HepG2 (cell line): ENCODE results near the gene ABHD1. TPM values are rescaled to one million over a fixed set of nuclear protein-coding genes. Genes with fewer than 3 reads are reported as not detected.

Source experiments
- ASH2L ChIP-seq: fragments of 300-600, 200-600 bp; sonication (generic); IDR thresholded peaks from 2 replicates; pipeline ENCODE4 v1.7.0; 2017; ENCODE audit warnings: low read depth, mild to moderate bottlenecking, moderate library complexity, mixed read lengths, low read length; ENCODE audit not compliant: insufficient read length
- BCLAF1 ChIP-seq: fragments of 450-650 bp; IDR thresholded peaks from 2 replicates; pipeline ENCODE4 v1.6.1; 2017; ENCODE audit warnings: mild to moderate bottlenecking
- EHMT2 ChIP-seq: fragments of 200-600 bp; sonication (generic); IDR thresholded peaks from 2 replicates; pipeline ENCODE4 v1.7.0; 2017; ENCODE audit warnings: antibody characterized with exemption, low read depth, low read length, borderline replicate concordance
- ETV5 ChIP-seq: IDR thresholded peaks from 2 replicates; pipeline ENCODE4 v1.6.1; 2018; ENCODE audit warnings: missing biosample characterization, missing genetic modification reagents, inconsistent platforms, borderline replicate concordance
- IKZF4 ChIP-seq: sonication (generic); formaldehyde crosslinking; IDR thresholded peaks from 2 replicates; pipeline ENCODE4 v1.5.1; 2020; ENCODE audit warnings: borderline replicate concordance, mild to moderate bottlenecking, low read depth, missing genetic modification reagents; ENCODE audit errors: not compliant biosample characterization
- JUNB ChIP-seq: sonication (generic); formaldehyde crosslinking; IDR thresholded peaks from 2 replicates; pipeline ENCODE4 v1.8.0; 2022; ENCODE audit warnings: missing genetic modification reagents, mild to moderate bottlenecking, borderline replicate concordance
- MED8 ChIP-seq: sonication (generic); formaldehyde crosslinking; IDR thresholded peaks from 2 replicates; pipeline ENCODE4 v1.8.1; 2023; ENCODE audit warnings: mild to moderate bottlenecking, missing genetic modification reagents; ENCODE audit not compliant: insufficient replicate concordance
- MTF1 ChIP-seq: sonication (generic); formaldehyde crosslinking; IDR thresholded peaks from 2 replicates; pipeline ENCODE4 v1.5.0; 2020; ENCODE audit warnings: missing genetic modification reagents
- MXD1 ChIP-seq: sonication (generic); formaldehyde crosslinking; IDR thresholded peaks from 2 replicates; pipeline ENCODE4 v1.4.0; 2020; ENCODE audit warnings: mild to moderate bottlenecking, missing genetic modification reagents
- NKX3-1 ChIP-seq: sonication (generic); formaldehyde crosslinking; IDR thresholded peaks from 2 replicates; pipeline ENCODE4 v1.5.0; 2020; ENCODE audit warnings: missing genetic modification reagents
- PRDM10 ChIP-seq: sonication (generic); formaldehyde crosslinking; IDR thresholded peaks from 2 replicates; pipeline ENCODE4 v1.4.0; 2020; ENCODE audit warnings: low read depth, missing genetic modification reagents
- PREB ChIP-seq: sonication (generic); formaldehyde crosslinking; IDR thresholded peaks from 2 replicates; pipeline ENCODE4 v1.4.0; 2020; ENCODE audit warnings: missing genetic modification reagents
- SNAPC2 ChIP-seq: sonication (generic); formaldehyde crosslinking; IDR thresholded peaks from 2 replicates; pipeline ENCODE4 v1.8.1; 2022; ENCODE audit warnings: mild to moderate bottlenecking, missing genetic modification reagents
- STAG1 ChIP-seq: sonication (generic); formaldehyde crosslinking; IDR thresholded peaks from 2 replicates; pipeline ENCODE4 v1.4.0; 2020; ENCODE audit warnings: missing genetic modification reagents
- THAP8 ChIP-seq: sonication (generic); formaldehyde crosslinking; IDR thresholded peaks from 2 replicates; pipeline ENCODE4 v1.5.1; 2020; ENCODE audit warnings: missing genetic modification reagents, mild to moderate bottlenecking, borderline replicate concordance
- U2AF2 ChIP-seq: fragments of 200-400 bp; formaldehyde crosslinking; IDR thresholded peaks from 2 replicates; pipeline ENCODE4 v1.6.1; 2017; ENCODE audit warnings: low read depth, mild to moderate bottlenecking, low read length
- ZNF629 ChIP-seq: sonication (generic); formaldehyde crosslinking; conservative IDR thresholded peaks from 2 replicates; pipeline ENCODE4 v1.5.0; 2020; ENCODE audit warnings: missing genetic modification reagents
- ZNF83 ChIP-seq: sonication (generic); formaldehyde crosslinking; IDR thresholded peaks from 2 replicates; pipeline ENCODE4 v1.4.0; 2020; ENCODE audit warnings: missing genetic modification reagents, mild to moderate bottlenecking, borderline replicate concordance
- polyA plus RNA-seq, 8 experiments: library from polyadenylated mRNA; depleted of rRNA in 3 of 8; stranded (reverse) in 7 of 8; unstranded in 1 of 8; fragments of >200 nt; fragmentation: Illumina TruSeq in 4 of 8; extraction: Trizol in 4 of 8; gene quantifications; 2 replicates each; pipeline versions ENCODE4 v1.2.1 to v1.2.3, GENCODE V29; 2011 to 2016; ENCODE audit warnings: low read depth in 4 of 8, missing spikeins in 1 of 8, mixed read lengths in 1 of 8; ENCODE audit not compliant: insufficient read depth in 1 of 8
- total RNA-seq, 5 experiments: library from RNA; depleted of rRNA; stranded (reverse); fragments of >200 nt; fragmentation: Illumina TruSeq; extraction: Trizol; gene quantifications; 2 replicates each; pipeline ENCODE4 v1.2.3, GENCODE V29; 2016; ENCODE audit warnings: low read depth in 1 of 5

The ABHD1 gene
- total and polyA plus RNA-seq, 2 of the 13 experiments (the other 11 are each of a cell fraction or from before 2014, with no cell fraction given) = 0.04 to 0.81 TPM

- no peak for TF ChIP-seq PREB (CRISPR knock-in tag)
- TF ChIP-seq NKX3-1 (CRISPR knock-in tag) = no peak
- TF ChIP-seq MXD1 (CRISPR knock-in tag) = peak; percentile 84
- TF ChIP-seq ZNF629 = no peak
- TF ChIP-seq ZNF83 (CRISPR knock-in tag) = no peak
- no peak for TF ChIP-seq U2AF2
- TF ChIP-seq THAP8 (CRISPR knock-in tag) = no peak
- peak; percentile 83 for TF ChIP-seq ASH2L
- 0 out of 2 replicates have a peak, but pooled peaks have one; percentile 50 for TF ChIP-seq PRDM10 (CRISPR knock-in tag)
- no peak for TF ChIP-seq EHMT2
- no peak; the same call in 1 of the 2 replicates for TF ChIP-seq ETV5 (CRISPR knock-in tag)
- TF ChIP-seq JUNB (CRISPR knock-in tag) = no peak
- TF ChIP-seq IKZF4 (CRISPR knock-in tag) = peak; percentile 55
- peak; percentile 37 for TF ChIP-seq STAG1 (CRISPR knock-in tag)
- TF ChIP-seq MED8 (CRISPR knock-in tag) = peak; percentile 76
- TF ChIP-seq MTF1 (CRISPR knock-in tag) = no peak
- TF ChIP-seq SNAPC2 = 0 out of 2 replicates have a peak, but pooled peaks have one; percentile 58
- no peak for TF ChIP-seq BCLAF1
Observed at GRCh38 chr2:27133905-27134780, 10.5 kb downstream of the ABHD1 start, which contains the start of gene PREB (continued).
